ENCODE data around the gene MACROD1.

MACROD1 gene

DNA sequence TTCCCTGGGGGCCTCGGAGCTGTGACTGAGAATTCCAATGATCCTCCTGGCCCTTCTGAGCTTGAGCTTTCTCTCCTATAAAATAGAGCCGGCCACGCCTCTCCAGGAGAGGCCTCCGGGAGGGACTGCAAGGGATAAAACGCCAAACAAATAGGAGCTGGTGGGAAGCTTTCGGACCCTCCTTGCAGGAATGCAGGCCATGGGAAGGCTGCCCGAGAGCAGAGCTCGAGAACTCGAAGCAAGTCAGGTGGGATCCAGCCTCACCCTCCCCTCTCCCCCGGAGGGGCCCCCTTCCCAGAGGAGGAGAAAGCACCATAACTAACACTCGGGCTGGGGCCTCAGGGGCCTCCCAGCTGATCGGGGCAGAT lies 95.6 kb downstream of the MACROD1 start:
- no peak overlapping the region for H3K27ac ChIP-seq
- TF ChIP-seq, protein P1, sequence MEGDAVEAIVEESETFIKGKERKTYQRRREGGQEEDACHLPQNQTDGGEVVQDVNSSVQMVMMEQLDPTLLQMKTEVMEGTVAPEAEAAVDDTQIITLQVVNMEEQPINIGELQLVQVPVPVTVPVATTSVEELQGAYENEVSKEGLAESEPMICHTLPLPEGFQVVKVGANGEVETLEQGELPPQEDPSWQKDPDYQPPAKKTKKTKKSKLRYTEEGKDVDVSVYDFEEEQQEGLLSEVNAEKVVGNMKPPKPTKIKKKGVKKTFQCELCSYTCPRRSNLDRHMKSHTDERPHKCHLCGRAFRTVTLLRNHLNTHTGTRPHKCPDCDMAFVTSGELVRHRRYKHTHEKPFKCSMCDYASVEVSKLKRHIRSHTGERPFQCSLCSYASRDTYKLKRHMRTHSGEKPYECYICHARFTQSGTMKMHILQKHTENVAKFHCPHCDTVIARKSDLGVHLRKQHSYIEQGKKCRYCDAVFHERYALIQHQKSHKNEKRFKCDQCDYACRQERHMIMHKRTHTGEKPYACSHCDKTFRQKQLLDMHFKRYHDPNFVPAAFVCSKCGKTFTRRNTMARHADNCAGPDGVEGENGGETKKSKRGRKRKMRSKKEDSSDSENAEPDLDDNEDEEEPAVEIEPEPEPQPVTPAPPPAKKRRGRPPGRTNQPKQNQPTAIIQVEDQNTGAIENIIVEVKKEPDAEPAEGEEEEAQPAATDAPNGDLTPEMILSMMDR (IDR thresholded peaks at IDR 0.05) = no peak
- TF ChIP-seq ZFX (IDR thresholded peaks at IDR 0.05; ENCODE audit: borderline replicate concordance) = no peak

GRCh38 chr11:64069401-64070313 lies 96.3 kb downstream of the MACROD1 start:
- TF ChIP-seq, protein P1 (IDR thresholded peaks at IDR 0.05) = no peak
- TF ChIP-seq ZFX (IDR thresholded peaks at IDR 0.05; ENCODE audit: borderline replicate concordance) = no peak
- no peak overlapping the region for H3K27ac ChIP-seq

DNA sequence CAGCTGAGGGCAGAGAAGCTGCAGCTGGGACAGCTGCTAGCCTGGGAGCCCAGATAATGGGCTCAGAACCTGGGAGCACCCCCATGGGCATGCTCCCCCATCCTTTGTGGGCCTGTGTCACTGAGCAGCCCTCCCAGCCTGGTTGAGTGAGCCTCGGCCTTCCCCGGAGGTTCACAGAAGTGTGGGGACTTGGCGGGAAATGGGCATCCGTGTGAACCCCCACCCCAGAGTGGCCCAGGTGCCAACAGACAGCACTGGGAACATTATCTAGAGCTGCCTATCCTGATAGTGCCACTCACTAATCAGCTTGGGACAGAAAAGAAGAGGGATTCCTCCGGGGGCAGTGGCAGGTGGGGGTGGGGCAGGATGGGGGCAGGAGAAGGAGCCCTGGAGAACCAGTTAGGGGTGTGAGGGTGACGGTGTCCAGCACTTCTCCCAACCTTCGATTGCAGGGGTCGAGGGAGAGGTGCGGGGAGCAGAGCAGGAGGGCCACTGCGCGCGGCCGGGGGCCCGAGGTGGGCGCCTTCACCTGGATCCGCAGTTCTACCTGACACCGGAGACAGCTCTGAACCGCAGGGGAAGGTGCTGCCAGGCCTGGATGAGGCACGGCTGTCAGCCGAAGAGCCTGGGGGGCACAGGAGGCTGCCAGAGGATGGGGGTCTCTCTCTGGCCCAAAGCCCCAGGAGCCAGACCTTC lies 97.1 kb downstream of the MACROD1 start:
- H3K27ac ChIP-seq = no peak overlapping the region
- TF ChIP-seq, protein P1 (IDR thresholded peaks at IDR 0.05) = no peak
- no peak for TF ChIP-seq ZFX (IDR thresholded peaks at IDR 0.05; ENCODE audit: borderline replicate concordance)

- TF ChIP-seq, protein P1 (IDR thresholded peaks at IDR 0.05) = no peak
- no peak for TF ChIP-seq ZFX (IDR thresholded peaks at IDR 0.05; ENCODE audit: borderline replicate concordance)
- H3K27ac ChIP-seq = no peak overlapping the region
Observed at GRCh38 chr11:64067230-64067993, 98.5 kb downstream of the MACROD1 start.

DNA sequence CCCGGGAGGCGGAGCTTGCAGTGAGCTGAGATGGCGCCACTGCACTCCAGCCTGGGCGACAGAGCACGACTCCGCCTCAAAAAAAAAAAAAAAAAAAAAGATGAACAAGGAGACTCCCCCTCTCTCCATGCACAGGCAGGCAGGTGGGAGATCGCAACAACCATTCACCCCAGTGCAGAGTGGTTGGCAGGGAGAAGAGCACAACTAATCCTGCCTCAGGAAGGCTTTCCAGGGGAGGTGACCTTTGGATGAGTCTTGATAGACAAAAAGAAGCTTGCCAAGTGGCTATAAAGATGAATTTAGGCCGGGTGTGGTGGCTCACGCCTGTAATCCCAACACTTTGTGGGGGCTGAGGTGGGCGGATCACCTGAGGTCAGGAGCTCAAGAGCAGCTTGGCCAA lies 100.2 kb downstream of the MACROD1 start:
- TF ChIP-seq ZFX (IDR thresholded peaks at IDR 0.05; ENCODE audit: borderline replicate concordance) = no peak
- TF ChIP-seq, protein P1 (IDR thresholded peaks at IDR 0.05) = no peak
- no peak overlapping the region for H3K27ac ChIP-seq

DNA sequence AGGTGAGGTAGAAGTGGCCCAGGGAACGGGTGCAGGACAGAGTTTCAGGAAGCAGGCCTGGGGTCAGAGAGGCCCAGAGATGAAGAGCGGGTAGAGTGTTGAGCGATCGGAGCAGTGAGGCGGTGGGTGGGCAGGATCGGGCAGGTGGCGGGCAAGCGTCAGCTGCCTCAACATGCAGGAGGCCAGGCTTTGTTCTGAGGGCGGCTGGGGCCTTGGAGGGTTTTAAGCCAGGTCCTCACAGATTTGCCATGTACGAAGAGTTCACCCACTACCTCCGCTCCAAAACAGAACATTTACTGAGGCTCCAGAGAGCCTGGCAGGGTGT lies 100.8 kb downstream of the MACROD1 start:
- TF ChIP-seq, protein P1 (IDR thresholded peaks at IDR 0.05) = no peak
- no peak for TF ChIP-seq ZFX (IDR thresholded peaks at IDR 0.05; ENCODE audit: borderline replicate concordance)
- H3K27ac ChIP-seq = no peak overlapping the region
